ENCODE measurements around the gene NFIX.

GRCh38 chr19:13006431-13007281, 11.4 kb downstream of the NFIX start:
- TF ChIP-seq CTCF (optimal IDR thresholded peaks at IDR 0.05 in 1 of 3, IDR thresholded peaks at IDR 0.05 in 1 of 3, conservative IDR thresholded peaks at IDR 0.05 in 1 of 3; ENCODE audit: extremely low read depth in 1 of 3, insufficient read depth in 2 of 3, low read length in 3 of 3) (no peak), EZH2 (IDR thresholded peaks at IDR 0.05; ENCODE audit: low read length) (no peak)
